AG04449 (cell line): ENCODE data around the gene USP34.
"Not testable (repeated sequence)": the region's sequence is repeated elsewhere in the genome, so short reads cannot be mapped to it uniquely, and the experiment has no call there.

Experiments used
- CTCF ChIA-PET: fragments of 350-600 bp; formaldehyde crosslinking; extraction: SDS; loops from one replicate; lab custom pipeline; 2021; ENCODE audit warnings: antibody characterized with exemption; lab: Yijun Ruan, JAX
- POLR2A ChIA-PET: fragments of 400-600, 350-600 bp; formaldehyde crosslinking; extraction: SDS; loops from one replicate; lab custom pipeline; 2020; ENCODE audit warnings: antibody characterized with exemption, inconsistent platforms; lab: Yijun Ruan, JAX
- DNase-seq: peaks from one replicate; pipeline ENCODE4 v3.0.0-alpha.2; 2010; ENCODE audit warnings: low read depth, low spot score
- H3K4me3 ChIP-seq: 2 replicates; pipeline ENCODE4 v1.5.1; 2011; ENCODE audit warnings: low read depth, mild to moderate bottlenecking, control low read depth, low read length
- CTCF ChIP-seq: IDR thresholded peaks from one replicate; pipeline ENCODE4 v1.5.1; 2011; ENCODE audit warnings: mild to moderate bottlenecking, moderate library complexity, low read length, control low read depth, inconsistent platforms; ENCODE audit not compliant: insufficient read depth; ENCODE audit errors: missing control alignments

Gene USP34

GRCh38 chr2:61461404-61461803 is 9.5 kb downstream of the USP34 start:
- ChIA-PET CTCF (no interaction called here), POLR2A (interaction anchor here (0.6 kb wide), 1 partner anchor 326 kb away, joined by 3 read pairs; no protein-coding TSS in a partner anchor)
- no peak for DNase-seq
- TF ChIP-seq CTCF: no peak
- no peak overlapping the region for H3K4me3 ChIP-seq

DNA sequence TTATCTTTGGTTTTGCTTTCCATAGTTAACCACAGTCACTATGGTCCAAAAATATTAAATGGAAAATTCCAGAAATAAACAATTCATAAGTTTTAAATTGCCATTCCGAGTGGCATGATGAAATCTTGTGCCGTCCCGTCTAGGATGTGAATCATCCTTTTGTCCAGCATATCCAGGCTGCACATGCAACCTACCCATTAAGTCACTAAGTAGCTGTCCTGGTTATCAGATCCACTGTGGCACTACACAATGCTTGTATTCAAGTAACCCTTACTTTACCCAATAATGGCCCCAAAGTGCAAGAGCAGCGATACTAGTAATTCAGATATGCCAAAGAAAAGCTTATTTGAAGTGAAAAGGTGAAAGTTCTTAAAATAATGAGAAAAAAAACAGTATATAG is 10.7 kb downstream of the USP34 start:
- TF ChIP-seq CTCF: no peak
- no peak overlapping the region for H3K4me3 ChIP-seq
- ChIA-PET CTCF (interaction anchor here (1.2 kb wide), 1 partner anchor 9 kb away, joined by 3 read pairs; no protein-coding TSS in a partner anchor), POLR2A (no interaction called here)
- peak; percentile 59 for DNase-seq

DNA sequence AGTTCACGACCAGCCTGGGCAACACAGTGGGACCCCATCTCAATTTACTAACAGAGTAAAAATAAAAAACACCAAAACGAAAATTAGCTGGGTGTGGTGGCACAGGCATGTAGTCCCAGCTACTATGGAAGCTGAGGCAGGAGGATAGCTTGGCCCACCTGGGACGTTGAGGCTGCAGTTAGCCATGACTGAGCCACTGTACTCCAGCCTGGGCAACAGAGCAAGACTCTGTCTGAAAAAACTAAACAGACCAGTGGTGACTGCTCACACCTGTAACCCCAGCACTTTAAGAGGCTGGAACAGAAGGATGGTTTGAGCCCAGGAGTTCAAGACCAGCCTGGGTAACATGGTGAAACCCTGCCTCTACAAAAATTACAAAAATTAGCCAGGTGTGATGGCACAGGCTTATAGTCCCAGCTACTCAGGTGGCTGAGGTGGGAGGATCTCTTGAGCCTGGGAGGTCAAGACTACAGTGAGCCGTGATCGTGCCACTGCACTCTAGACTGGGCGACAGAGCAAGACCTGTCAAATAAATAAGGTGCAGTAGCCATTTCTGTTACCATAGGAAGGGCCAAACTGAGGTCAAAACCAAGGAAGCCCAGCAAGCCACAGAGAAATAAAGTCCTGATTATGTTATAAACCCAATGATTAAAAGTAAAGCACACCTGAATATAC is 14.0 kb downstream of the USP34 start:
- no peak for DNase-seq
- no peak for TF ChIP-seq CTCF
- H3K4me3 ChIP-seq: no peak overlapping the region
- ChIA-PET CTCF (no interaction called here), POLR2A (no interaction called here)

DNA sequence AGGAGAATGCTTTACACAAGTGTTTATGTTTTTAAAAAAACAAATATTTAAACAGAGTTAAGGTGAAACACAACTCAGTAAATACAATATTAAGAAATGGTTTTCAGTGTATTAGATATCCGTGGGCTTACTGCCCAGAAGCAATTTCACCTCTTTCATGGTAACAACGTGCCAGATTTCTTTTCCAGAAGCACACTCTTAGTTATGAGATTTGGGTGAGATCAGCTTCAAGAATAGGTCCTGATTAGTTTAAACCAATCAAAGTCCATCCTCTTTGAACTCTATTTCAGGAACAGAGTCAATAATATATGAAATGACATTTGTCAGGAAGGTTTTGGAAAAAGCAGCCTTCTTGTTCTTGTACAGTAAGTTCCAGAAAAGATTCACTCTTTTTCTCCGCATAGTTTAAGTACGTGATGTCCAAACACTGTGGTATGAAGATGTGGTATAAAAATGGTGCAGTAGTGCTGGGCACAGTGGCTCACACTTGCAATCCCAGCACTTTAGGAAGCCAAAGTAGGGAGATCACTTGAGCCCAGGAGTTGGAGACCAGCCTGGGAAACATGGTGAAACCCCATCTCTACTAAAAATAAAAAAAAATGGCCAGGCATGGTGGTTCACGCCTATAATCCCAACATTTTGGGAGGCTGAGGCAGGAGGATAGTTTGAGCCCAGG is 14.7 kb downstream of the USP34 start:
- CTCF ChIA-PET: no interaction called here
- DNase-seq: no peak
- no peak overlapping the region for H3K4me3 ChIP-seq
- TF ChIP-seq CTCF: no peak
- POLR2A ChIA-PET: no interaction called here

GRCh38 chr2:61454972-61455371 is 15.9 kb downstream of the USP34 start:
- DNase-seq, POLR2A ChIA-PET, H3K4me3 ChIP-seq, CTCF ChIA-PET: not testable (repeated sequence)

DNA sequence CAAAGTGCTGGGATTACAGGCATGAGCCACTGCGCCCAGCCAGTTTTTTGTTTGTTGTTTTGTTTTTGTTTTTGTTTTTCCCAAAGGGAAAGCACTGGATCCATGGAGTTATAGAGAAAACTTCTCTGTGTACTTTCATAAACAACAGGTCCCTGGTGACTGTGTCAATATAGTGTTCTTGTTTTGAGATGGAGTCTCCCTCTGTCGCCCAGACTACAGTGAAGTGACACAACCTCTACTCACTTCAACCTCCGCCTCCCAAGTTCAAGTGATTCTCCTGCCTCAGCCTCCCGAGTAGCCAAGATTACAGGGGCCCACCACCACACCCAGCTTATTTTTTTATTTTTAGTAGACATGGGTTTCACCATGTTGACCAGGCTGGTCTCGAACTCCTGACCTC is 16.5 kb downstream of the USP34 start:
- ChIA-PET CTCF (no interaction called here), POLR2A (no interaction called here)
- TF ChIP-seq CTCF: no peak
- DNase-seq: no peak
- no peak overlapping the region for H3K4me3 ChIP-seq
